Fibroblast of the aortic adventitia (primary cell): ENCODE measurements around the gene COL18A1. TPM values are rescaled to one million over a fixed set of nuclear protein-coding genes. Genes with fewer than 3 reads are reported as not detected.
"Not testable (repeated sequence)": the region's sequence is repeated elsewhere in the genome, so short reads cannot be mapped to it uniquely, and the experiment has no call there.

Source experiments
- DNase-seq: peaks from one replicate; pipeline ENCODE4 v3.0.0-alpha.2; 2010; ENCODE audit warnings: low read depth
- H3K4me3 ChIP-seq: 2 replicates; pipeline ENCODE4 v1.5.1; 2011; ENCODE audit warnings: low read depth, mild to moderate bottlenecking, control low read depth, low read length, moderate library complexity
- CTCF ChIP-seq: IDR thresholded peaks from 2 replicates; pipeline ENCODE4 v1.5.1; 2011; ENCODE audit warnings: mild to moderate bottlenecking, low read length, control low read depth, inconsistent platforms; ENCODE audit not compliant: insufficient read depth
- total RNA-seq: library from RNA; depleted of rRNA; stranded (reverse); fragments of >200 nt; gene quantifications from 2 replicates; pipeline ENCODE4 v1.2.3, GENCODE V29; 2012; ENCODE audit warnings: low replicate concordance

Gene COL18A1
- total RNA-seq, 1 donor = 57.9 TPM

DNA sequence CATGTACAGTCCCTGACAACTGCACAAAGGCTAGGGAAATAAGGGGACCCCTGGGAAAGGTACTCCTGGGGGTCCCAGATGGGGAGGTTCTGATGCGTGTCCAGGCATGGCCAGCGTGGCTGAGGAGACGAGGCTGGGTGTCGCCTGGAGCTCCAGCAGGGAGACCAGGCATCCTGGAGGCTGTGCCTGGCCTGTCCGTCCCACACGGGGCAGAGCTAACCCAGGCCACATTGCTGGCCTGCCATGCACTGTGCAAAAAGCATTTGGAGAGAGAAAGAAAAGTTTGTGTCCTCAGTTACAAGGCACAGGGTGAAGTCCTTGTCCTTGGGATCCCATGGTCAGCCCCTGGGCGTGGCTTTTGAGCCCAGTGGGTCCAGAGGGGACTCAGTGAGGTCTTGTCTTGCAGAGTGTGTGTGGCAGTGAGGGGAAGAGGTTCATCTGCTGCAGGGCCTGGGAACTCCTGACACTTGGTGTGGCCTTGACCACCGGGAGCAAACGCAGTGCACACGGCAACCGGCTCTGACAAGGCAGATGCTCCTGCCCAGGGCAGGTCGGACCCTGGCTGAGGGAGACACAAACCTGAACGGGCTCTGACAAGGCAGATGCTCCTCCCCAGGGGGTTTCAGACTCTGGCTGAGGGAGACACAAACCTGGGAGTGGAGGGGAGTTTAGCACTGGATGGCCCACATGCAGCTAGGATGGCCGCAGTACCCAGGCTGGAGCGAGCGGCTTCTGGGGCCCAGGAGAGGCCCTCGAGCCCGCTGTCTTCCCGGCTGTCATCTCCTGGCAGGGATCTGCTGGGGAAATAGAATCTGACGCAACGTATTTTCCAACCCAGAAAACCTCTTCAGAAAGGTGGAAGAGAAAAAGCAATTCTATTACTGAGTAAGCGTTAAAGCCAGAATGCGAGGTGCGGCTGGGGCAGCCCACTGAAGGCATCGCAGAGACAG, 37.3 kb upstream of the COL18A1 start:
- no peak for DNase-seq
- no peak for TF ChIP-seq CTCF
- H3K4me3 ChIP-seq = no peak overlapping the region

DNA sequence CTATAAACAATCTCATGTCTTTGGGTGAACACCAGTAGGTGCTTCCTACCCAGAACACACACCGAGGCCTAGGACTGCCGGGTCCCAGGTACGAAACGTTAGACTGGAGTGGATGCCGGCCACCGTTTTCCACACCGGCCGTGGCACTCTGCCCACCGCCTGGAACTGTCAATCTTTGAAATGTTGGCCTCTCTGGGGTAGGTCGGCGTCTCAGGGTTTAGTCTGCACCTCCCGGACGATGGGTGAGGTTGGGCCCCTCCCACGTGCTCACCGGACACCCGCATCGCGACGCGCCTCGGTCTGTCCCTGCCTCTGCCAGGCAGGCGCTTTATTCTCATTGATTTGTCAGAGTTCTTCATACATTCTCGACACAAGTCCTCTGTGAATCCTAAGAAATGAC, 35.9 kb upstream of the COL18A1 start:
- not testable (repeated sequence) for H3K4me3 ChIP-seq, DNase-seq

DNA sequence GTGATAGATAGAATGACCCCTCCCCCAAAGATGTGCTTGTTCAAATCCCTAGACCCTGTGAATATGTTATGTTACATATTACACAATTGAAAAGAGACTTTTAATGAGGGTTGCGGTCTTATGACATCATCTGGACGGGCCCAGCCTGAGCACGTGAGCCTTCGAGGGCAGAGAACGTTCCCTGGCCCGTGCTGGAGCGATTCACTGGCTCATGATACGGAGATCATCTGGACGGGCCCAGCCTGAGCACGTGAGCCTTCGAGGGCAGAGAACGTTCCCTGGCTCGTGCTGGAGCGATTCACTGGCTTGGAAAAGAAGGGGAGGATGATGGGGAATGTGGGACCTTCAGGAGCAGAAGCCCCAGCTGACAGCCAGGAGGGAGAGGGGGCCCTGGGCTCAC, 34.4 kb upstream of the COL18A1 start:
- no peak for TF ChIP-seq CTCF
- H3K4me3 ChIP-seq = no peak overlapping the region
- DNase-seq = no peak

DNA sequence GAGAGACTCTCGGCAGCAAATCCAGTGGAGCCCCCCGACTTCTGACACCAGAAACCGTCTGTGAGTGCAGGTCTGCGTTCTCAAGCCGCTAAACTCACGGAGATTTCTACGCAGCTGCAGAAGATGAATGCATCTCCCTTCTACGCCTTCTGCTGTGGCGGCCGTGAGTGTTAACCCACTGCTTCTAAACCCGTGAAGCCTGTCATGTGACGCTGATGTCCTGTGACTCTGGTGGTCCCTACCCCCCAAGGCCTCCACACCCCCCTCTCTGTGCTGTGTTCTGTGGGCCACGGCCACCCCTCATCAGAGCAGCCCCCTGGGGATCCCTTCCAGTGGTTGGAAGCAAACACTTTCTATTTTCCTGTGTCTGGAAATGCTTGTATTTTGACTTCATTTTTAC, 33.9 kb upstream of the COL18A1 start:
- no peak for DNase-seq
- H3K4me3 ChIP-seq = no peak overlapping the region
- no peak for TF ChIP-seq CTCF

DNA sequence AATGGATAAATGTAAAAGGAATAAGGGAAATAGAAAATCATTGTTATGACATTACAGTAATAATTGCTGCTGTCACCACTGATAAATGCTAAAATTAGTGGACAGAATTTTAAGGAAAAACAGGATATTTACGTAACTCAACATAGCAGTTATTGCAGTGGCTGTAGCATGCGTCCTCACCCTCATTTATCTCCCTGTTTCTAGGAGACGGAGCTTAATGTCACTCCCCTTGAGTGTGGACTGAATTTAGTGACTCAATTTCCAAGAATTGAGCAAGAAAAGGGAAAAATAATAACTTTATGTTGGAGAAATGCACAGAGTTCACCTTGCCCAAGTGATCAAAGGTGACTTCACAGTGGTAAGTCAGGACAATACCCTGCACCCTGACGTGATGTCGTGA, 33.3 kb upstream of the COL18A1 start:
- TF ChIP-seq CTCF = no peak
- DNase-seq = no peak
- H3K4me3 ChIP-seq = no peak overlapping the region

- TF ChIP-seq CTCF = no peak
- no peak for DNase-seq
- no peak overlapping the region for H3K4me3 ChIP-seq
Observed at GRCh38 chr21:45372732-45373355, 32.1 kb upstream of the COL18A1 start.

DNA sequence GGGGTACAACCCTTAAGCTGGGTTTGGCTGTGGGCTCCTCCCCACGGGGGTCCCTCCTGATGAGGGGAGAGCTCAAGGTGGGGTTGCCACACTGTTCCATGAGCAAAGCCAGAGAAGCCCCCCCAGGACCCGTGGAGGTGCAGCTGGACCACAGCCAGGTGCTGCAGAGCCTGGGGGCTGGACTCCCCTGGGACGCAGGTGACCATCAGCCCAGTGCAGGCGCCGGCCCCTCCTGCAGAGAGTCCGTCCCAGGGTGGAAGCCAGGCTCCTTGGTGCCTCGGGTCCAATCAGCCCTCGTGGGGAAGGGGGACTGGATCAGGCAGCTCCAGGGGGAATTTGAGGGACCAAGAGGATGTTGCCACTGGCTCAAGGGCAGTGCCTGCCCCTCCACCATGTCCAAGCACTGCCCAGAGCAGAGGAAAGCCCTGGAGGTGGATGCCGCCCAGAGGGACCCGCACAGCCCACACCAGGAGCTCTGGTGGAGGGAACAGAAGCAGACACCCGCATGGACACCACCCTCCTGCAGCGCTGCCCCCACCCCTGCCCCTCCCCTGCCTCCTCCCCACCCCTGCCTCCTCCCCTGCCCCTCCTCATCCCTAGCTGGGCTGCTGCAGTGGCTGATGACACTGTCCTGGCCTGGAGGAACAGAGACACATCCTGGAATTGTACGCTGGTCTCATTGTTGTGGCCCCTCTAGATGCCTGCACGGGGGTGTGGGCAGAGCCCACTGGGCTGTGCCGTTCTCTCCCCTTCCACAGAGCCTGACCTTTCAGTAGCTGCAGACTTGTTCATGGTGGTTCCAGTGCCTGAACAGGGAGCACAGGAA, 30.8 kb upstream of the COL18A1 start:
- no peak for TF ChIP-seq CTCF
- DNase-seq = no peak
- no peak overlapping the region for H3K4me3 ChIP-seq
